Measurements from ENCODE around the gene DFFB. TPM values are rescaled to one million over a fixed set of nuclear protein-coding genes. Genes with fewer than 3 reads are reported as not detected.
A peak's percentile ranks its signal among the peaks of the same experiment; 100 is the strongest.

The DFFB gene
- total and polyA plus RNA-seq, 8 donors, result 5.4 to 14.7 (median 11.2) TPM

DNA sequence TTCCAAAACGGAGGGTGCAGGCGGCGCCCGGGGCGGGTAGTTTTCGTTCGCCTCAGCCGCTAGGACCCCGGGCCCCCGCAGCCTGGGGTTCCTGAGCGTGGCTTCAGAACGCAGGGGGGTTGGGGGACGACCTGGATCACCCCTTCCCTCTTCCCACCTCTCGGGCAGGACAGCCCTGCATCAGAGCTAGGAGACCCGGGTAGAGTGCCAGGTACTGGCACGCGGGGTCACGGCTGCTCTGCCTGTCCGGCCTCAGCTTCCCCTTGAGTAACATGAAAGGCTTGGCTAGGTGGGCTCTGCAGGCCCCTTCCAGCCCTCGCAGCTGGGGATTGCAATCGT lies 484 bp downstream of the DFFB start:
- H3K27ac ChIP-seq, result peak overlapping the region; percentile 63 to 89
- no peaks in the 10 kb centered on the region for H3K36me3 ChIP-seq
- TF ChIP-seq, protein P1, sequence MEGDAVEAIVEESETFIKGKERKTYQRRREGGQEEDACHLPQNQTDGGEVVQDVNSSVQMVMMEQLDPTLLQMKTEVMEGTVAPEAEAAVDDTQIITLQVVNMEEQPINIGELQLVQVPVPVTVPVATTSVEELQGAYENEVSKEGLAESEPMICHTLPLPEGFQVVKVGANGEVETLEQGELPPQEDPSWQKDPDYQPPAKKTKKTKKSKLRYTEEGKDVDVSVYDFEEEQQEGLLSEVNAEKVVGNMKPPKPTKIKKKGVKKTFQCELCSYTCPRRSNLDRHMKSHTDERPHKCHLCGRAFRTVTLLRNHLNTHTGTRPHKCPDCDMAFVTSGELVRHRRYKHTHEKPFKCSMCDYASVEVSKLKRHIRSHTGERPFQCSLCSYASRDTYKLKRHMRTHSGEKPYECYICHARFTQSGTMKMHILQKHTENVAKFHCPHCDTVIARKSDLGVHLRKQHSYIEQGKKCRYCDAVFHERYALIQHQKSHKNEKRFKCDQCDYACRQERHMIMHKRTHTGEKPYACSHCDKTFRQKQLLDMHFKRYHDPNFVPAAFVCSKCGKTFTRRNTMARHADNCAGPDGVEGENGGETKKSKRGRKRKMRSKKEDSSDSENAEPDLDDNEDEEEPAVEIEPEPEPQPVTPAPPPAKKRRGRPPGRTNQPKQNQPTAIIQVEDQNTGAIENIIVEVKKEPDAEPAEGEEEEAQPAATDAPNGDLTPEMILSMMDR (IDR thresholded peaks at IDR 0.05), result no peak
- peak in 1 of 4 donors; percentile 3 for DNase-seq
- H3K4me3 ChIP-seq, result peak overlapping the region; percentile 95
- intact Hi-C loops (cut with DNase I), result no loop called here
- peaks cover 17 to 31% of the 10 kb centered on the region in 2 donors for H3K4me1 ChIP-seq
- no peaks in the 10 kb centered on the region for H3K9me3 ChIP-seq
- H3K27me3 ChIP-seq, result no peaks in the 10 kb centered on the region
- peak; percentile 7 for ATAC-seq

DNA sequence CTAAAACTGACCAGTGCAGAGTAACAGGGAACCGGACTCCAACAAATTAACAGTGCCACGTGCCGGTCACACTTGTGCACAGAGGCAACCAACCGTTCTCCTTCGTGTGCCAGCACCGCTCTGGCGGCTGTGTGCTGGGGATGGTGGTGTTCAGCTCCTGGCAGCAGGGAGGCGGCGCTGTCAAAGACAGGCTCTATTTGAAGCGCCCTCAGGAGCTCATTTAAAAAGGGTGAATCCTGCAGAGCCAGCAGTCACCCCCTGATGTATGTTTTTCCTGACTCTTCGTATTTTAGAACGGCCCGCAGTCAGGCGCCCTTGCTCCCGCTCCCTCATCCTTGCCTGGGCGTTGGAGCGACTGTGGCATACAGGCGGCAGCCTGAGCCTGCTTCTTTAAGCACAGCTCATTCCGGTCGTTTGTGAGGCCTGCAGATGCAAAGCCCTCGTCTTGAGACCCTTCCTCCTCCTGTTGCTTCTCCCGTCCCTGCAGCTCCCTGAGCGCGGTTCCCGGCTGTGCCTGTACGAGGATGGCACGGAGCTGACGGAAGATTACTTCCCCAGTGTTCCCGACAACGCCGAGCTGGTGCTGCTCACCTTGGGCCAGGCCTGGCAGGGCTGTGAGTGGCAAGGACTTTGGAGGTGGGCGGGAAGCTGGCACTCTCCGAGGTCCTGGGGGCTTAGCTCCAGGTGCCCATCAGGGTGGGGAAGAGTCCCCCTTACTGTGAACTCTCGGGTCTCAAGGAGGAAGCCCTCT lies 1.1 kb downstream of the DFFB start:
- Histone ChIP-seq H3K9me3 (no peaks in the 10 kb centered on the region), H3K4me1 (peaks cover 17 to 31% of the 10 kb centered on the region in 2 donors), H3K36me3 (no peaks in the 10 kb centered on the region), H3K27me3 (no peaks in the 10 kb centered on the region), H3K27ac (peak overlapping the region in 1 of 2 donors; percentile 89), H3K4me3 (peak overlapping the region; percentile 95)
- peak in 3 of 4 donors; percentile 22 to 78 (median 41) for DNase-seq
- intact Hi-C loops (cut with DNase I), result no loop called here
- TF ChIP-seq, protein P1 (IDR thresholded peaks at IDR 0.05), result no peak
- peak; percentile 18 for ATAC-seq

DNA sequence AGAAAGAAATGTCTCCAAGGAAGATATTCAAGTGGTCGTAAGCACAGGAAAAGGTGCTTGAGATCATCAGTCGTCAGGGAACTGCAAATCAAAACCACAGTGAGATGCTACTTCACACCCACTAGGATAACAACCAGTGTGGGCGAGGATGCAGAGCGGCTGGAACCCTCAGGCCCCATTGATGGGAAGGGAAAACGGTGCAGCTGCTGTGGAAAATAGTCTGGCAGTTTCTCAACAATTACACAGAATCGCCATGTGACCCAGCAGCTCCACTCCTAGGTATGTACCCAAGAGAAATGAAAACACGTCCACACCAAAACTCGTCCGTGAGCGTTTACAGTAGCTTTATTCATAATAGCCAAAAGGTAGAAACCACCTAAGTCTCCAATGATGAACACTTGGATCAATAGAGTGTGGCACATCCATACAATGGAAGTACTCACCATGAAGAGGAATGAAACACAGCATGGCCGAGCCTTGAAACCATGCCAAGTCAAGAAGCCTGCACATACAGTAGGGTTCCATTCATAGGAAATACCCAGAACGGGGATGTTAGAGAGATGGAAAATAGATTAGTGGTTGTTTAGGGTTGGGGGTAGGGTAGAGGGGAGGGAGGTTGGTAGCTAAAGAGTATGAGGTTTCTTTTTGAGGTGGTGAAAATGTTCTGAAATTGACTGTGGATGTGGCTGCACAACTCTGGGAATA lies 6.1 kb downstream of the DFFB start:
- no peaks in the 10 kb centered on the region for H3K9me3 ChIP-seq
- no peaks in the 10 kb centered on the region for H3K27me3 ChIP-seq
- peaks cover 0 to 17% of the 10 kb centered on the region in 2 donors for H3K36me3 ChIP-seq
- H3K4me1 ChIP-seq, result peaks cover 3 to 8% of the 10 kb centered on the region in 2 donors
- peak in 1 of 4 donors; percentile 18 for DNase-seq
- ATAC-seq, result no peak
- no peak overlapping the region for H3K4me3 ChIP-seq
- H3K27ac ChIP-seq, result no peak overlapping the region
- TF ChIP-seq, protein P1 (IDR thresholded peaks at IDR 0.05), result no peak
- intact Hi-C loops (cut with DNase I), result no loop called here

DNA sequence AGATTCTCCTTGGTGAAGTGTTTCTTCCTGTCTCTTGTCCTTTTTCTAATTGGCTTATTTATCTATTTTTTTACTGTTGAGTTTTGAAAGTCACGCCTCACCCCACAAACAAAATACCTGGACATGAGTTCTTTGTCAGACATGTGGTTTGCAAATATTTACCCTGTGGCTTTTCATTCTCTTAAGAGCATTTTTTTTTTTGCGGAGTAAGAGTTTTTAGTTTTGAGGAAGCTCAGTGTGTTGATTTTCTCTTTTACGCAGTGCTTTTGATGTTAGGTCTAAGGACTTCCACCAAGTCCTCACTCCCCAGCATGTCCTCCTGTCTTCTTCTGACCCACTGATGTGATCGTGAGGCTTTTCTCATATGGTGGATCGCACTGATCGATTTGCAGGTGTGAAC lies 7.6 kb downstream of the DFFB start:
- Histone ChIP-seq H3K4me1 (no peaks in the 10 kb centered on the region), H3K9me3 (no peaks in the 10 kb centered on the region), H3K4me3 (no peak overlapping the region), H3K27me3 (no peaks in the 10 kb centered on the region), H3K36me3 (peaks cover 0 to 31% of the 10 kb centered on the region in 2 donors), H3K27ac (no peak overlapping the region)
- ATAC-seq (peak; percentile 47), DNase-seq (no peak)
- TF ChIP-seq, protein P1 (IDR thresholded peaks at IDR 0.05), result no peak
- intact Hi-C loops (cut with DNase I), result no loop called here

DNA sequence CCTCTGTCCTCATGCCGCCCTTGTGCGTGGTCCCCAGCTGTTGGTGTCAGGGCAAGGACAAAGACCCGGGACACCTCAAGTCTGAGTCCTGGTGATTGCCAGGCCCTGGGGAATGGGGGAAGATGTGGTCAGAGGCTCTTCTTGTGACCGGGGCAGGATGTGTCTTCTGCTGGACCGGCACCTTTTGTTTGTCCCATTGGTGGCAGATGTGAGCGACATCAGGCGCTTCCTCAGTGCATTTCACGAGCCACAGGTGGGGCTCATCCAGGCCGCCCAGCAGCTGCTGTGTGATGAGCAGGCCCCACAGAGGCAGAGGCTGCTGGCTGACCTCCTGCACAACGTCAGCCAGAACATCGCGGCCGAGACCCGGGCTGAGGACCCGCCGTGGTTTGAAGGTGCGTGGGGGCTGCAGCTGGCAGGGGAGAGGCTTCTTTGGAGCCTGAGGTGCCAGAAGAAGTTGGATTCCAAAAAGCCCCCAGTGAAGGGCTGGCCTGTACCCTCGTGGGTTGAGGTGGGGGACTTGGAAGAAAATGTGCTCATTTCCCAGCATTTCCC lies 8.4 kb downstream of the DFFB start:
- no peaks in the 10 kb centered on the region for H3K27me3 ChIP-seq
- TF ChIP-seq, protein P1 (IDR thresholded peaks at IDR 0.05), result no peak
- DNase-seq (peak in 1 of 4 donors; percentile 61), ATAC-seq (no peak)
- no peak overlapping the region for H3K27ac ChIP-seq
- intact Hi-C loops (cut with DNase I), result no loop called here
- H3K4me3 ChIP-seq, result no peak overlapping the region
- peaks cover 0 to 39% of the 10 kb centered on the region in 2 donors for H3K36me3 ChIP-seq
- no peaks in the 10 kb centered on the region for H3K4me1 ChIP-seq
- H3K9me3 ChIP-seq, result no peaks in the 10 kb centered on the region

Measured in left lung (tissue), 10 donors.